Thyroid gland (tissue), 4 donors: ENCODE data around the gene TTC9C.

Source experiments
- CTCF ChIP-seq, 6 experiments: fragments of 200-600 bp in 3 of 6; fragments of 450-650 bp in 3 of 6; sonication (generic) in 3 of 6; IDR thresholded peaks; one replicate each; pipeline ENCODE4 v1.5.1; 2016 to 2019; ENCODE audit warnings: antibody characterized with exemption in 6 of 6, mild to moderate bottlenecking in 2 of 6, inconsistent platforms in 1 of 6, moderate library complexity in 1 of 6
- POLR2A ChIP-seq, 2 donors: fragments of 450-650 bp; IDR thresholded peaks; one replicate each; pipeline ENCODE4 v1.6.1; 2017; ENCODE audit warnings: antibody characterized with exemption in 2 of 2, mild to moderate bottlenecking in 2 of 2, moderate library complexity in 1 of 2

- no peak for TF ChIP-seq CTCF (IDR thresholded peaks at IDR 0.05)
- no peak for TF ChIP-seq POLR2A (IDR thresholded peaks at IDR 0.05)
Measured at GRCh38 chr11:62752994-62753735, 24.9 kb downstream of the TTC9C start.
